H9 (cell line): ENCODE measurements around the gene ATP2A2. TPM values are rescaled to one million over a fixed set of nuclear protein-coding genes. Genes with fewer than 3 reads are reported as not detected.

Experiments
- DNase-seq: peaks from one replicate; pipeline ENCODE4 v3.0.0-alpha.2; 2017
- H2AFZ ChIP-seq: one replicate; pipeline ENCODE4 v1.6.1; 2013; ENCODE audit warnings: mild to moderate bottlenecking, low read length, control low read depth, moderate library complexity
- H2AK5ac ChIP-seq: 2 replicates; pipeline ENCODE4 v1.6.1; 2013; ENCODE audit warnings: low read length, control low read depth, mixed read lengths; ENCODE audit not compliant: insufficient read length
- H2BK120ac ChIP-seq: one replicate; pipeline ENCODE4 v1.6.1; 2013; ENCODE audit warnings: low read depth, mild to moderate bottlenecking, low read length, control low read depth, inconsistent platforms; ENCODE audit not compliant: poor library complexity, severe bottlenecking
- H2BK12ac ChIP-seq: 2 replicates; pipeline ENCODE4 v1.6.1; 2013; ENCODE audit warnings: low read length, control low read depth, mixed read lengths, low read depth; ENCODE audit not compliant: insufficient read length
- H2BK15ac ChIP-seq: 2 replicates; pipeline ENCODE4 v1.6.1; 2013; ENCODE audit warnings: low read depth, low read length, control low read depth
- H2BK20ac ChIP-seq: one replicate; pipeline ENCODE4 v1.6.1; 2013; ENCODE audit warnings: low read depth, mild to moderate bottlenecking, low read length, control low read depth, inconsistent platforms; ENCODE audit not compliant: poor library complexity, severe bottlenecking
- H2BK5ac ChIP-seq: 2 replicates; pipeline ENCODE4 v1.6.1; 2013; ENCODE audit warnings: low read length, control low read depth, mixed read lengths; ENCODE audit not compliant: insufficient read length
- H3K14ac ChIP-seq: 2 replicates; pipeline ENCODE4 v1.6.1; 2013; ENCODE audit warnings: low read length, control low read depth; ENCODE audit not compliant: insufficient read depth
- H3K18ac ChIP-seq: 2 replicates; pipeline ENCODE4 v1.6.1; 2013; ENCODE audit warnings: low read depth, mild to moderate bottlenecking, mixed read lengths, low read length, control low read depth; ENCODE audit not compliant: insufficient read length
- H3K23ac ChIP-seq: 2 replicates; pipeline ENCODE4 v1.6.1; 2013; ENCODE audit warnings: low read length, control low read depth, mixed read lengths, low read depth; ENCODE audit not compliant: insufficient read length
- H3K23me2 ChIP-seq: 2 replicates; pipeline ENCODE4 v1.6.1; 2013; ENCODE audit warnings: low read depth, mild to moderate bottlenecking, mixed read lengths, low read length, control low read depth; ENCODE audit not compliant: insufficient read length, poor library complexity, severe bottlenecking
- H3K27ac ChIP-seq: 2 replicates; pipeline ENCODE4 v1.5.1; 2013; ENCODE audit warnings: low read length, control low read depth, mixed read lengths, low read depth; ENCODE audit not compliant: insufficient read length
- H3K27me3 ChIP-seq: 2 replicates; pipeline ENCODE4 v1.6.1; 2013; ENCODE audit warnings: low read length, control low read depth, inconsistent platforms; ENCODE audit not compliant: insufficient read depth
- H3K4ac ChIP-seq: 2 replicates; pipeline ENCODE4 v1.6.1; 2013; ENCODE audit warnings: low read depth, mild to moderate bottlenecking, control low read depth, inconsistent platforms, low read length, moderate library complexity
- H3K4me1 ChIP-seq: 2 replicates; pipeline ENCODE4 v1.6.1; 2013; ENCODE audit warnings: low read length, control low read depth, inconsistent platforms; ENCODE audit not compliant: insufficient read depth
- H3K4me2 ChIP-seq: 2 replicates; pipeline ENCODE4 v1.6.1; 2013; ENCODE audit warnings: low read length, control low read depth, mixed read lengths; ENCODE audit not compliant: insufficient read length, insufficient read depth
- H3K56ac ChIP-seq: 2 replicates; pipeline ENCODE4 v1.6.1; 2013; ENCODE audit warnings: low read depth, mild to moderate bottlenecking, mixed read lengths, low read length, control low read depth; ENCODE audit not compliant: insufficient read length
- H3K79me1 ChIP-seq: 2 replicates; pipeline ENCODE4 v1.6.1; 2013; ENCODE audit warnings: low read depth, mild to moderate bottlenecking, moderate library complexity, low read length, control low read depth, inconsistent platforms; ENCODE audit not compliant: insufficient read depth, poor library complexity, severe bottlenecking
- H3K79me2 ChIP-seq: 2 replicates; pipeline ENCODE4 v1.6.1; 2013; ENCODE audit warnings: low read length, control low read depth, inconsistent platforms; ENCODE audit not compliant: insufficient read depth
- H3K9ac ChIP-seq: 2 replicates; pipeline ENCODE4 v1.6.1; 2013; ENCODE audit warnings: low read length, control low read depth, mixed read lengths; ENCODE audit not compliant: insufficient read length; ENCODE audit errors: extremely low read depth
- H3K9me3 ChIP-seq: one replicate; pipeline ENCODE4 v1.6.1; 2013; ENCODE audit warnings: low read depth, low read length, inconsistent platforms; ENCODE audit not compliant: control insufficient read depth
- H3T11ph ChIP-seq: one replicate; pipeline ENCODE4 v1.6.1; 2013; ENCODE audit warnings: mild to moderate bottlenecking, low read length, control low read depth, inconsistent platforms
- H4K20me1 ChIP-seq: one replicate; pipeline ENCODE4 v1.6.1; 2013; ENCODE audit not compliant: control insufficient read depth, insufficient read length, insufficient read depth
- H4K5ac ChIP-seq: 2 replicates; pipeline ENCODE4 v1.6.1; 2013; ENCODE audit warnings: low read depth, mild to moderate bottlenecking, mixed read lengths, low read length, control low read depth; ENCODE audit not compliant: insufficient read length
- H4K8ac ChIP-seq: replicated peaks from 2 replicates; pipeline ENCODE4 v1.6.1; 2013; ENCODE audit warnings: low read length, control low read depth, mixed read lengths, low read depth; ENCODE audit not compliant: insufficient read length
- H4K91ac ChIP-seq: 2 replicates; pipeline ENCODE4 v1.6.1; 2013; ENCODE audit warnings: low read depth, mild to moderate bottlenecking, moderate library complexity, mixed read lengths, low read length, control low read depth; ENCODE audit not compliant: insufficient read length
- H3K27ac Mint-ChIP-seq, 3 experiments: 2 replicates in 2 of 3; 3 replicates in 1 of 3; pipeline ENCODE4 v1.8.0; 2020 to 2021; ENCODE audit warnings: mixed read lengths in 3 of 3, mild to moderate bottlenecking in 1 of 3, moderate library complexity in 1 of 3
- H3K27me3 Mint-ChIP-seq: 2 replicates; pipeline ENCODE4 v1.8.0; 2021; ENCODE audit warnings: low read depth, mild to moderate bottlenecking, moderate library complexity, mixed read lengths
- H3K36me3 Mint-ChIP-seq, 3 experiments: 2 replicates in 2 of 3; 3 replicates in 1 of 3; pipeline ENCODE4 v1.8.0; 2020 to 2021; ENCODE audit warnings: low read depth in 3 of 3, mixed read lengths in 3 of 3; ENCODE audit not compliant: insufficient read depth in 1 of 3
- H3K4me1 Mint-ChIP-seq, 2 experiments: 2 replicates each; pipeline ENCODE4 v1.8.0; 2020; ENCODE audit warnings: mixed read lengths in 2 of 2
- H3K4me3 Mint-ChIP-seq, 2 experiments: 2 replicates in 1 of 2; 3 replicates in 1 of 2; pipeline ENCODE4 v1.8.0; 2020 to 2021; ENCODE audit warnings: mild to moderate bottlenecking in 2 of 2, mixed read lengths in 2 of 2, moderate library complexity in 1 of 2
- H3K9me3 Mint-ChIP-seq, 2 experiments: 2 replicates in 1 of 2; 3 replicates in 1 of 2; pipeline ENCODE4 v1.8.0; 2020; ENCODE audit warnings: mild to moderate bottlenecking in 2 of 2, mixed read lengths in 2 of 2, moderate library complexity in 1 of 2
- WGBS: extraction: QIAGEN DNeasy Blood & Tissue Kit; methylation state at CpG from one replicate; pipeline ENCODE4 v1.1.7; 2013; ENCODE audit warnings: missing lambda C conversion rate, low lambda C conversion rate, mixed read lengths; ENCODE audit not compliant: insufficient read length; ENCODE audit errors: extremely low coverage; 5-methylcytosine and 5-hydroxymethylcytosine counted together
- total RNA-seq: library from RNA; stranded (reverse); gene quantifications from 2 replicates; pipeline ENCODE4 v1.2.1, GENCODE V29; 2021
- TF ChIP-seq, protein P1 (sequence below): fragments of 200-600 bp; sonication (generic); conservative IDR thresholded peaks from 3 replicates; pipeline ENCODE4 v1.8.0; 2021; ENCODE audit warnings: antibody characterized with exemption, mild to moderate bottlenecking

ATP2A2 gene
- total RNA-seq, 1 experiment from 2014 or later, result 257 TPM

DNA sequence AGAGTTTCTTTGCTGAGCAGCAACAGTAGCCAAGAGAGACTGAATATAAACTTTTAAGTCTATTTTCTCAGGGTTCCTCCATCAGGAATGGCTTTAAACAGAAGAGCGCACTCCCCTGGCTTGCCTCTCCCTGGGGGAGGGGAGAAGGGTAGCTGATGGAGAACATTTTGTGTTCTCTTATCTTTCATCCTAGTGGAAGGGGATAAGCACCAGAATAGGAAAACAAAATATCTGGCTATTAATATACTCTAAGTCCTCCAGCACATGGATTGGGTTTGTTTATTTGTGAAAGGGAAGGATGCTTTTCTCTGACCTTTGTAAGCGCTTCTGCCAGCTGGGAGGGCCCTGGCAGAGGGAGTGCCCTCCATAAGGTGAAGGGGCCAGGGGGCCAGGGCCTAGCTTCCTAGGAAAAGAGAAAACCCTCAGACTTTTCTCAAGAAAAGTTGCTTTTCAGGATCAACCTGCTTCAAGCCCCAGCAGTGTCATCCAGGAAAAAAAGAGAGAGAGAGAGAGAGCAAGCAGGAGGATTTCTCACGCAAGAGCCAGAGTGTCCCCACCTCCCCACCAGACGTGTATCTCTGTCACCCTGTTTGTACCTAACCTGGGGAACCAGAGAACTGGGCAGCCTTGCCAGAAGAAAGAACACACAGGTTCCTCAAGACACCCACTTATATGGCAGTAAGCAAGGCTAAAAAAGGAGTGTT is 34.3 kb upstream of the ATP2A2 start:
- Histone ChIP-seq H3K79me2 (no peaks in the 10 kb centered on the region), H4K91ac (no peak overlapping the region), H2BK20ac (no peak overlapping the region), H3K9me3 (no peaks in the 10 kb centered on the region), H3K4ac (no peak overlapping the region), H3K27me3 (no peaks in the 10 kb centered on the region), H3K23ac (no peak overlapping the region), H2AK5ac (no peak overlapping the region), H3T11ph (no peak overlapping the region), H4K5ac (no peak overlapping the region), H3K4me2 (no peak overlapping the region), H4K20me1 (no peaks in the 10 kb centered on the region), H3K79me1 (no peaks in the 10 kb centered on the region), H3K9ac (no peak overlapping the region), H3K23me2 (no peaks in the 10 kb centered on the region), H3K56ac (no peak overlapping the region), H4K8ac (no peak overlapping the region), H2BK5ac (no peak overlapping the region), H3K4me1 (no peaks in the 10 kb centered on the region), H3K14ac (no peak overlapping the region), H3K18ac (no peak overlapping the region), H2AFZ (no peak overlapping the region), H2BK15ac (no peak overlapping the region), H2BK12ac (no peak overlapping the region), H2BK120ac (no peak overlapping the region), H3K27ac (no peak overlapping the region)
- no CpG with 5 or more reads among the region's 4 CpGs for WGBS
- peaks cover 0 to 7% of the 10 kb centered on the region in 2 experiments; a peak in 2 of 5 replicates for H3K9me3 Mint-ChIP-seq
- H3K36me3 Mint-ChIP-seq, result peaks cover 0 to 9% (median 2%) of the 10 kb centered on the region in 3 experiments; a peak in 3 of 7 replicates
- no peaks in the 10 kb centered on the region for H3K27me3 Mint-ChIP-seq
- no peak for DNase-seq
- H3K4me1 Mint-ChIP-seq, result peaks cover 24 to 38% of the 10 kb centered on the region in 2 experiments
- H3K27ac Mint-ChIP-seq, result peak overlapping the region in 1 of 3 experiments; percentile 12; a peak in 2 of 7 replicates
- TF ChIP-seq, protein P1, sequence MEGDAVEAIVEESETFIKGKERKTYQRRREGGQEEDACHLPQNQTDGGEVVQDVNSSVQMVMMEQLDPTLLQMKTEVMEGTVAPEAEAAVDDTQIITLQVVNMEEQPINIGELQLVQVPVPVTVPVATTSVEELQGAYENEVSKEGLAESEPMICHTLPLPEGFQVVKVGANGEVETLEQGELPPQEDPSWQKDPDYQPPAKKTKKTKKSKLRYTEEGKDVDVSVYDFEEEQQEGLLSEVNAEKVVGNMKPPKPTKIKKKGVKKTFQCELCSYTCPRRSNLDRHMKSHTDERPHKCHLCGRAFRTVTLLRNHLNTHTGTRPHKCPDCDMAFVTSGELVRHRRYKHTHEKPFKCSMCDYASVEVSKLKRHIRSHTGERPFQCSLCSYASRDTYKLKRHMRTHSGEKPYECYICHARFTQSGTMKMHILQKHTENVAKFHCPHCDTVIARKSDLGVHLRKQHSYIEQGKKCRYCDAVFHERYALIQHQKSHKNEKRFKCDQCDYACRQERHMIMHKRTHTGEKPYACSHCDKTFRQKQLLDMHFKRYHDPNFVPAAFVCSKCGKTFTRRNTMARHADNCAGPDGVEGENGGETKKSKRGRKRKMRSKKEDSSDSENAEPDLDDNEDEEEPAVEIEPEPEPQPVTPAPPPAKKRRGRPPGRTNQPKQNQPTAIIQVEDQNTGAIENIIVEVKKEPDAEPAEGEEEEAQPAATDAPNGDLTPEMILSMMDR, result no peak
- no peak overlapping the region for H3K4me3 Mint-ChIP-seq
